Measurements from ENCODE around the gene TMEM59.

DNA sequence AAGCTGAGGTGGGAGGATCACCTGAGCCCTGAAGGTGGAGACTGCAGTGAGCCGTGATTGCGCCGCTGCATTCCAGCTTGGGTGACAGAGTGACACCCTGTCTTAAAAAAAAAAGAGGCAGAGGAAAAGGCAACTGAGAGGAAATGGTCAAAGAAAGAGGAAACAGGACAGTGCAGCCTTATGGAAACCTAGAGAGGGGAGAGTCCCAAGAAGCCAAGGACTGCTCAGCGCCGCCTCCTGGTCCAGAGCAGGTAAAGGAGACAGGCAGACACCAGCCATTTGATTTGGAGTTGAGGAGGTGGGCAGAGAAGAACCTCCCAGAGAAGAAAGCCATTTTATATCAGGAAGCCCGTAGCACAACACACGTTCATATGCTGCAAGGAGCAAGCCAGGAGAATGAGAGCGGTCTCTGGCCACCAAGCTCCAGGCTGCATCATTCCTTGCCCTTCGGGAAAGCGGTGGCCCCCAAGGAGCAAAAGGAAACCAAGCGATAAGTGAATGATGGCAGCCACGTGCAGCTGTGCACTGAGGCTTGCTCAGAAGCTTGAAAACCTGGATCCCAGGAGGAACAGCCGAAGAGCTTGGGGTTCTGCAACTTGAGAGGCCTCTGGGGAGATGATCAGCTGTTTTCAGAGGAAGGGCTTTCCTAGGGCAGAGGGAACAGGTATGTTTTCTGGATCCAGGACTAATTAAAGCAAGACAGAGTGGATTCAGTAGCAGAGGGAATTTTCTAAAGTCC is 73.1 kb downstream of the TMEM59 start:
- peak; percentile 15 to 37; a peak in 3 of 4 replicates for TF ChIP-seq RAD21 (IDR thresholded peaks at IDR 0.05 in 1 of 2, conservative IDR thresholded peaks at IDR 0.05 in 1 of 2; ENCODE audit: low read depth in 2 of 2, low read length in 2 of 2)
- no peak for TF ChIP-seq BRCA1 (IDR thresholded peaks at IDR 0.05; ENCODE audit: low read depth, low read length)
- TF ChIP-seq, protein P1, sequence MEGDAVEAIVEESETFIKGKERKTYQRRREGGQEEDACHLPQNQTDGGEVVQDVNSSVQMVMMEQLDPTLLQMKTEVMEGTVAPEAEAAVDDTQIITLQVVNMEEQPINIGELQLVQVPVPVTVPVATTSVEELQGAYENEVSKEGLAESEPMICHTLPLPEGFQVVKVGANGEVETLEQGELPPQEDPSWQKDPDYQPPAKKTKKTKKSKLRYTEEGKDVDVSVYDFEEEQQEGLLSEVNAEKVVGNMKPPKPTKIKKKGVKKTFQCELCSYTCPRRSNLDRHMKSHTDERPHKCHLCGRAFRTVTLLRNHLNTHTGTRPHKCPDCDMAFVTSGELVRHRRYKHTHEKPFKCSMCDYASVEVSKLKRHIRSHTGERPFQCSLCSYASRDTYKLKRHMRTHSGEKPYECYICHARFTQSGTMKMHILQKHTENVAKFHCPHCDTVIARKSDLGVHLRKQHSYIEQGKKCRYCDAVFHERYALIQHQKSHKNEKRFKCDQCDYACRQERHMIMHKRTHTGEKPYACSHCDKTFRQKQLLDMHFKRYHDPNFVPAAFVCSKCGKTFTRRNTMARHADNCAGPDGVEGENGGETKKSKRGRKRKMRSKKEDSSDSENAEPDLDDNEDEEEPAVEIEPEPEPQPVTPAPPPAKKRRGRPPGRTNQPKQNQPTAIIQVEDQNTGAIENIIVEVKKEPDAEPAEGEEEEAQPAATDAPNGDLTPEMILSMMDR (IDR thresholded peaks at IDR 0.05; ENCODE audit: control extremely low read depth in 1 of 3, insufficient read depth in 1 of 3, low read depth in 1 of 3, low read length in 3 of 3) = peak in 2 of 3 experiments; percentile 32 to 43; a peak in 3 of 4 replicates
- no peak for TF ChIP-seq EZH2 (IDR thresholded peaks at IDR 0.05; ENCODE audit: low read depth, low read length, severe bottlenecking)
- TF ChIP-seq SP1 (IDR thresholded peaks at IDR 0.05; ENCODE audit: low read depth, low read length) = no peak
- TF ChIP-seq SIX5 (IDR thresholded peaks at IDR 0.05; ENCODE audit: low read depth, low read length) = no peak
- TF ChIP-seq POLR2A (IDR thresholded peaks at IDR 0.05; ENCODE audit: control extremely low read depth in 1 of 2, low read depth in 2 of 2, low read length in 2 of 2) = no peak
- no peak for TF ChIP-seq JUN (IDR thresholded peaks at IDR 0.05; ENCODE audit: low read depth, low read length)
- TF ChIP-seq EP300 (IDR thresholded peaks at IDR 0.05; ENCODE audit: borderline replicate concordance in 1 of 2, low read depth in 2 of 2, low read length in 2 of 2) = no peak
- TF ChIP-seq JUND (IDR thresholded peaks at IDR 0.05; ENCODE audit: low read length) = no peak
- no peak for TF ChIP-seq HDAC2 (IDR thresholded peaks at IDR 0.05; ENCODE audit: borderline replicate concordance in 1 of 2, low read depth in 2 of 2, low read length in 2 of 2)
- no peak for TF ChIP-seq MAFK (IDR thresholded peaks at IDR 0.05; ENCODE audit: low read depth, low read length)
- no peak for TF ChIP-seq RFX5 (IDR thresholded peaks at IDR 0.05; ENCODE audit: borderline replicate concordance, low read depth, low read length)
- TF ChIP-seq SUZ12 (IDR thresholded peaks at IDR 0.05; ENCODE audit: low read length) = no peak
